Left lobe of liver (tissue), 2 donors: Measurements from ENCODE around the gene YES1. TPM values are rescaled to one million over a fixed set of nuclear protein-coding genes. Genes with fewer than 3 reads are reported as not detected.
A peak's percentile ranks its signal among the peaks of the same experiment; 100 is the strongest.
"Not testable (repeated sequence)": the region's sequence is repeated elsewhere in the genome, so short reads cannot be mapped to it uniquely, and the experiment has no call there.

Source experiments
- ATAC-seq: fragments of 200-7000 bp; cut with Tn5 transposase; one replicate; pipeline ENCODE4 v1.9.1; 2020; ENCODE audit warnings: mild to moderate bottlenecking, moderate library complexity
- DNase-seq: peaks from one replicate; pipeline ENCODE4 v3.0.0-alpha.2; 2020; ENCODE audit warnings: low spot score
- total RNA-seq: library from RNA; stranded (reverse); gene quantifications from one replicate; pipeline ENCODE4 v1.2.1, GENCODE V29; 2021
- donor health status: DM: no; HTN: no; CAD: no; lungs with moderate emphysema.
- donor health status: DM: no; HTN: yes; CAD: no.

YES1 gene
- total RNA-seq, 1 donor from 2014 or later: 31.1 TPM

- no peak for DNase-seq
- ATAC-seq: no peak
Observed at GRCh38 chr18:686339-687111, 125.5 kb downstream of the YES1 start.

GRCh38 chr18:685438-685837 is 126.6 kb downstream of the YES1 start:
- ATAC-seq: no peak
- DNase-seq: no peak

- peak; percentile 54 for ATAC-seq
- DNase-seq: no peak
Observed at GRCh38 chr18:683531-683930, 128.5 kb downstream of the YES1 start.

- ATAC-seq (peak; percentile 36), DNase-seq (no peak)
Observed at GRCh38 chr18:682833-683232, 129.2 kb downstream of the YES1 start.

- not testable (repeated sequence) for ATAC-seq, DNase-seq
Observed at GRCh38 chr18:682416-682815, 129.6 kb downstream of the YES1 start.

DNA sequence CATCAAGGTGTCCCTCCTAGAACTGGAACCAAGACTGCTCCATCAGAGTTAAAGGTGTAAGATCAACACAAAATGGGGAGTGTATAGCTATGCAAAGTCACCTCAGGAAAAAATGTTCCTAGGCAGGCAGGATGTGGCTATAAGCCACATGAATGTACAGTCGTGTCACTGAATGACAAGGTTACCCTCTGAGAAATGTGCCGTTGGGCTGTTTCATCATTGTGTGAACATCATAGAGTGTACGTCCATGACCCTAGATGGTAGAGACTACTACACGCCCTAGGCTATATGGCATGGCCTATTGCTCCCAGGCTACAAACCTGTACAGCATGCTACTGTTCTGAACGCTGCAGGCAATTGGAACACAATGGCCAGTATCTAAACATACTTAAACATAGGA is 130.1 kb downstream of the YES1 start:
- ATAC-seq (no peak), DNase-seq (no peak)

DNA sequence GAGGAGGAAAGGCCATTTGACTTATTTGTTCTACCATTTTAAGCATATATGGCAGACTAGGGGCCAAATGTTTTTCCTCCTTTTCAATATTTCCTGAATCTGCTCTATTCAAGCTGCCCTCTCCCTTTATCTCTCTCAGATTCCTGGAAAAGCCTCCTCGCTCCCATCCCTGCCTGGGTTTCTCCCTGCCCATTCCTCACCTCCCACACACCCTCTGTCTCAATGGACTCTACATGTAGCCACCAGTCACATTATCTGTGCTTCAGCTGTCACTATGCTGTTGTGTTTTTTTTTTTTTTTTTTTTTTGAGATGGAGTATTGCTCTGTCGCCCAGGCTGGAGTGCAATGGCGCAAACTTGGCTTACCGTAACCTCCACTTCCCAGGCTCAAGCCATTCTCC is 131.7 kb downstream of the YES1 start:
- DNase-seq: no peak
- ATAC-seq: no peak

GRCh38 chr18:679516-679915 is 132.5 kb downstream of the YES1 start:
- no peak for ATAC-seq
- no peak for DNase-seq

DNA sequence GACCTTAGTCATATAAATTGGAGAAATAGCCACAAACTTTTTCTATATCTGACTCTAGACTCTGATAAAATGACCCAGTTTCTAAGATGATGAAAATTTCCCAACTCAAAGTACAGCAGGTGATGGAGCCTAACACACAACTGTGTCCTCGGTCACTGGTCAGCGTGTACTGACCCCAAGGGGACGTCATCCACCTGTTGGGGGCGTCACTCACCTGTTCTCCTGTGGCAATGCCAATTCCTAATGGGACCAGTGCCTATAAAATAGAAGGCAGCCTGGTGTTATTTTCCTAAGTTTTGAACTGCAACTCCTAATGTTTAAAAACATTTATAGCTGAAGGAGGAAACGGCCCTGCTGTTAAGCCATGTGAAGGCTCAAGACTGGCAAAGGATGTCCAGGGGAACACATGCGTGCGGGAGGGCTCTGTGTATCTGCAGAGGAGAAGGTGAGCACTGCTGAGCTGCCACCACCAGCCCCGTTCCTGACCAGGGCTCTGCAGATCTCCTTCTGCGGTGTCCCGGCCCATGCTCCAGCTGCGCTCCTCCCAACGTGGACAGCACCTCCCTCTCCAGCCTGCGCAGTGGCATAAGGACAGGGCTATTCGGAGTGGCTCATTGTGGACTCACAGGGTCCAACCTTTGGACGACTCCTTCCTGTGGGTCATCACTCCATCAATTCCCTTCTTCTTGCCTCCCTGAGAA is 133.4 kb downstream of the YES1 start:
- ATAC-seq (no peak), DNase-seq (no peak)

DNA sequence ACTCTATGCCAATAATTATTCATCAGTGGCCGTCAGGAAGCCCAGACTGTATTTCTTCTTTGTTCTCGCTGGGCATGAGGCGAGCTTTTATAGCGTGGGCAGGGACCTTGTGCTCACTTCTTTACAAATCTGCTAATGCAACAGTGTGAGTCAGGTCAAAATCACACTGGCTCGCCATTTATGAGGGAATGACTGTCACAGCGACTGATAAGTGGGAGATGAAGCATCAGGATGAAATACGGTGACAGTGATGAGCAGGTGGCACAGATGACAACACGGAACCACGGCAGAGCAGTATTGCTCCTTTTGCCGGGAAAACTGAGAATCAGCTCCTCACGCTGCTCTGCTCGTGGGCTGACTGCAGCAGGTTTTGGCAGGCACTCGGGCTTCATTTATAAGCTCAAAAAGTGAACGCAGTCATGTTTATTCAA is 134.1 kb downstream of the YES1 start:
- DNase-seq: no peak
- no peak for ATAC-seq

GRCh38 chr18:677145-677544 is 134.9 kb downstream of the YES1 start:
- no peak for DNase-seq
- ATAC-seq: no peak

DNA sequence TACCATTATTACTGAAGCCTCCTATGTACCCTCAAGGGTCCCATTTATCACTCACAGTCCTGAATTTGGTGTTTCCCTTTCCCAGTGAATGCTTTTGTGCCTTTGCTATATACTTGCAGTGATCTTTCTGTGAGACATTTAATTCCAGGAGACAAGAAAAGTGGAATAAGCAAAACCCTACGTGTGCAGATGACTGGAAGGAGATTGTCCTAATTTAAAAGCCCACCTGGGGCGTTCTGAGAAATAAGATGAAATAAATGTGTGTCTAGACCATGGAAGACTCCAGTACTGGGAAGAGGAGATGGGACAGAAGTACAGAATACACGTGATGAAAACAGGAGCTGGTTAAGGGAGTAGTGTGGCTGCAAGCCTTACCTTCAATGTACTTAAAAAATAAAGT is 135.3 kb downstream of the YES1 start:
- no peak for ATAC-seq
- DNase-seq: no peak

DNA sequence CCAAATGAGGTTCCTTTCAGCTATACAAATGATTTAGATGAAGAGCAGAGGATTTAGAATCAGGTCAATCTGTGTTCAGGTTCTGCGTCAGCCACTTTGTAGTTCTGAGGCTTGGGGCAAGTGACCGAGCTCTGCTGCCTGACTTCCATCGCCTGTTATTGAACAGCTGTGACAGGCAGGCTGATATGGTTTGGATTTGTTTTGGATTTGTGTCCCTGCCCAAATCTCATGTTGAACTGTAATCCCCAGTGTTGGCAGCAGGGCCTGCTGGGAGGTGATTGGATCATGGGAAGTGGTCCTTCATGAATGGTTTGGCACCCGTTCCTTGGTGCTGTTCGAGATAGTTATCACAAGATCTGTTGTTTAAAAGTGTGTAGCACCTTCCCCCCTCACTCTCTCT is 136.0 kb downstream of the YES1 start:
- ATAC-seq (no peak), DNase-seq (no peak)

DNA sequence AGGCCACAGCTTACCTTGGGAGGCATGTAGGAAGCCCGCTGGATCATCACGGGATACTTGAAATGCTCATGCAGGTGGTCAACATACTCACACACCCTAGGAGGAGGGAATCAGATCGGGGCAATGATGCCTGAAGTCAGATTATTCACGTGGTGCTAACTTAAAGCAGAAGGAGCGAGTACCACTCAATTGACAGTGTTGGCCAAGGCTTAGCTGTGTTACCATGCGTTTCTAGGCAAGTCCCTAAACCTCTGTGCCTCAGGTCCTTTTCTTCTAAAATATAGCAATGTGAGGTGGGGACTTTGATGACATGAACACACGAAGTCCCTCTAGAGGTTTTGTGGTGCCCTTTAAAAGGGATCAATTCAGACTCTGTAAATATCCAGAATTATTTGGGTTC is 136.7 kb downstream of the YES1 start:
- ATAC-seq: no peak
- no peak for DNase-seq

- DNase-seq: no peak
- no peak for ATAC-seq
Observed at GRCh38 chr18:673769-674168, 138.3 kb downstream of the YES1 start.

DNA sequence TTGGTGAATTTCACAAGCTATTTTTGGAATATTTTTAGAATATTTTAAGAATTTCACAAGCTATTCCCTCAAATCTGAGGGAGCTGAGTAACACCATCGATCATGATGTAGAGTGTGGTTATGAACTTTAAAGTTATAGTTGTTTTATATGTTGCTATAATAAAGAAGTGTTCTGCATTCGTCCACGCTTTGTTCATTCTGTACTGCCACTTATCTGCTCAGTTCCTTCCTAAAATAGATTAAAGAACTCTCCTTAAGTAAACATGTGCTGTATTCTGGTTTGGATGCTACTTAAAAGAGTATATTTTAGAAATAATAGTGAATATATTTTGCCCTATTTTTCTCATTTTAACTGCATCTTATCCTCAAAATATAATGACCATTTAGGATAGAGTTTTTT is 138.7 kb downstream of the YES1 start:
- ATAC-seq: no peak
- no peak for DNase-seq

Other genes starting within 250 kb of the YES1 start
- not detected for gene CETN1, start 231.9 kb downstream of the YES1 start, total RNA-seq
- not detected for gene CLUL1, start 215.3 kb downstream of the YES1 start, total RNA-seq
- 1.7 TPM for gene TYMS, start 154.6 kb downstream of the YES1 start, total RNA-seq
- 77.4 TPM for gene ENOSF1, start 99.6 kb downstream of the YES1 start, total RNA-seq
- not detected for gene ADCYAP1, start 92.6 kb upstream of the YES1 start, total RNA-seq